HEK293T (cell line): ENCODE data around the gene ANKH.

ENCODE experiments used
- BHLHE40 ChIP-seq: fragments of 450-650 bp; IDR thresholded peaks from 2 replicates; pipeline ENCODE4 v1.6.1; 2016; ENCODE audit warnings: mild to moderate bottlenecking, moderate library complexity, borderline replicate concordance
- FOXA1 ChIP-seq: fragments of 450-650 bp; IDR thresholded peaks from 2 replicates; pipeline ENCODE4 v1.6.1; 2016; ENCODE audit warnings: mild to moderate bottlenecking
- LEF1 ChIP-seq: fragments of 450-650 bp; IDR thresholded peaks from 2 replicates; pipeline ENCODE4 v1.6.1; 2017; ENCODE audit warnings: mild to moderate bottlenecking, borderline replicate concordance
- NFRKB ChIP-seq: fragments of 450-650 bp; IDR thresholded peaks from 2 replicates; pipeline ENCODE4 v1.6.1; 2016; ENCODE audit warnings: mild to moderate bottlenecking, moderate library complexity
- SP1 ChIP-seq: fragments of 450-650 bp; IDR thresholded peaks from 2 replicates; pipeline ENCODE4 v1.6.1; 2017
- SUZ12 ChIP-seq: fragments of 450-650 bp; IDR thresholded peaks from 2 replicates; pipeline ENCODE4 v1.6.1; 2016; ENCODE audit warnings: mild to moderate bottlenecking
- TARDBP ChIP-seq: fragments of 450-650 bp; IDR thresholded peaks from 2 replicates; pipeline ENCODE4 v1.6.1; 2016

- TF ChIP-seq SUZ12 (no peak), BHLHE40 (no peak), NFRKB (no peak), FOXA1 (no peak), SP1 (no peak), TARDBP (no peak), LEF1 (no peak)
These were observed 45.6 kb downstream of the ANKH start for GRCh38 chr5:14825977-14826376.
